AG04449 (cell line): ENCODE measurements around the gene LPAR5.

Source experiments
- CTCF ChIA-PET: fragments of 350-600 bp; formaldehyde crosslinking; extraction: SDS; loops from one replicate; lab custom pipeline; 2021; ENCODE audit warnings: antibody characterized with exemption; lab: Yijun Ruan, JAX
- POLR2A ChIA-PET: fragments of 400-600, 350-600 bp; formaldehyde crosslinking; extraction: SDS; loops from one replicate; lab custom pipeline; 2020; ENCODE audit warnings: antibody characterized with exemption, inconsistent platforms; lab: Yijun Ruan, JAX
- DNase-seq: peaks from one replicate; pipeline ENCODE4 v3.0.0-alpha.2; 2010; ENCODE audit warnings: low read depth, low spot score
- H3K4me3 ChIP-seq: 2 replicates; pipeline ENCODE4 v1.5.1; 2011; ENCODE audit warnings: low read depth, mild to moderate bottlenecking, control low read depth, low read length
- CTCF ChIP-seq: IDR thresholded peaks from one replicate; pipeline ENCODE4 v1.5.1; 2011; ENCODE audit warnings: mild to moderate bottlenecking, moderate library complexity, low read length, control low read depth, inconsistent platforms; ENCODE audit not compliant: insufficient read depth; ENCODE audit errors: missing control alignments

Gene LPAR5

GRCh38 chr12:6620885-6621274 is 14.9 kb downstream of the LPAR5 start:
- no peak for TF ChIP-seq CTCF
- no peak overlapping the region; the same call in 1 of the 2 replicates for H3K4me3 ChIP-seq
- no peak for DNase-seq
- ChIA-PET POLR2A (no interaction called here), CTCF (interaction anchor here (0.8 to 8.0 kb wide), 20 partner anchors 10 to 252 kb away, joined by 3 to 99 read pairs (median 5); partner anchors contain the start of genes LPAR5, PTMS and SPSB2)

- ChIA-PET POLR2A (no interaction called here), CTCF (interaction anchor here (0.7 to 8.0 kb wide), 24 partner anchors 10 to 208 kb away, joined by 3 to 99 read pairs (median 4); partner anchors contain the start of genes CD4, LPAR5 and P3H3)
Measured at GRCh38 chr12:6620137-6620884, 15.4 kb downstream of the LPAR5 start.

GRCh38 chr12:6618483-6619225 is 17.1 kb downstream of the LPAR5 start:
- no peak for TF ChIP-seq CTCF
- POLR2A ChIA-PET, result interaction anchor here (0.6 kb wide), 2 partner anchors 263 to 354 kb away, joined by 3 read pairs; no protein-coding TSS in a partner anchor

More at GRCh38 chr12:6620137-6620884, 15.4 kb downstream of the LPAR5 start:
- no peak for DNase-seq
- peak overlapping the region; percentile 18; the same call in 1 of the 2 replicates for H3K4me3 ChIP-seq
- peak; percentile 73 for TF ChIP-seq CTCF

GRCh38 chr12:6615802-6616201 is 20.0 kb downstream of the LPAR5 start:
- no peak for DNase-seq
- POLR2A ChIA-PET, result interaction anchor here (0.7 kb wide), 1 partner anchor 84 kb away, joined by 3 read pairs; no protein-coding TSS in a partner anchor
- CTCF ChIA-PET, result interaction anchor here (0.6 to 5.0 kb wide), 13 partner anchors 8 to 214 kb away, joined by 3 to 34 read pairs (median 4); partner anchors contain the start of gene ZNF384
- no peak overlapping the region for H3K4me3 ChIP-seq
- no peak for TF ChIP-seq CTCF

More at GRCh38 chr12:6618483-6619225, 17.1 kb downstream of the LPAR5 start:
- CTCF ChIA-PET, result interaction anchor here (0.7 to 8.0 kb wide), 28 partner anchors 9 to 346 kb away, joined by 3 to 99 read pairs (median 4); partner anchors contain the start of genes CD4, MLF2 and SPSB2
- H3K4me3 ChIP-seq, result no peak overlapping the region
- DNase-seq, result no peak

- no peak for TF ChIP-seq CTCF
- DNase-seq, result no peak
- ChIA-PET CTCF (interaction anchor here (1.0 to 5.0 kb wide), 13 partner anchors 9 to 194 kb away, joined by 3 to 34 read pairs (median 5); partner anchors contain the start of genes MLF2 and PTMS), POLR2A (interaction anchor here (0.7 kb wide), 1 partner anchor 153 kb away, joined by 3 read pairs; no protein-coding TSS in a partner anchor)
- no peak overlapping the region for H3K4me3 ChIP-seq
Measured at GRCh38 chr12:6614513-6615172, 21.1 kb downstream of the LPAR5 start.
